Mesenteric fat pad (tissue), 1 donor: Measurements from ENCODE around the gene ARHGAP44. TPM values are rescaled to one million over a fixed set of nuclear protein-coding genes. Genes with fewer than 3 reads are reported as not detected.

Experiments
- DNase-seq: peaks from one replicate; pipeline ENCODE4 v3.0.0-alpha.2; 2020; ENCODE audit warnings: low spot score
- long read RNA-seq: library from polyadenylated mRNA; unstranded; transcript quantifications from one replicate; pipeline ENCODE4 v2.0.0, GENCODE V29; 2020
- total RNA-seq: library from RNA; stranded (reverse); fragmentation: NEBNext Ultra II Directional; extraction: Animal tissue kit (Norgen Biotek cat#: 25700); gene quantifications from one replicate; pipeline ENCODE4 v1.2.1, GENCODE V29; 2021
- donor health status: DM: yes; HTN: yes; CAD: no.

The ARHGAP44 gene
- 4.1 TPM for total RNA-seq
- long read RNA-seq, full-length matches to known transcripts = 8 of 12 reads
- long read RNA-seq, partial matches to known transcripts = 3 of 12 reads
- long read RNA-seq, other reads (novel, unspliced or antisense) = 1 of 12 reads

- DNase-seq = peak; percentile 91
Measured at GRCh38 chr17:12789481-12790248, at the start of gene ARHGAP44. ARHGAP44 (plus strand) TSS chr17:12789498; CDS start chr17:12789839, 341 bp downstream.

GRCh38 chr17:12739500-12739899, 49.8 kb upstream of the ARHGAP44 start:
- DNase-seq = no peak

- no peak for DNase-seq
Measured at GRCh38 chr17:12743046-12743445, 46.3 kb upstream of the ARHGAP44 start.

- no peak for DNase-seq
Measured at GRCh38 chr17:12744298-12744697, 45.0 kb upstream of the ARHGAP44 start.

GRCh38 chr17:12744786-12745185, 44.5 kb upstream of the ARHGAP44 start:
- no peak for DNase-seq

- DNase-seq = no peak
Measured at GRCh38 chr17:12745486-12745885, 43.8 kb upstream of the ARHGAP44 start.

GRCh38 chr17:12756786-12757185, 32.5 kb upstream of the ARHGAP44 start:
- no peak for DNase-seq

- DNase-seq = no peak
Measured at GRCh38 chr17:12759090-12759489, 30.2 kb upstream of the ARHGAP44 start.

- no peak for DNase-seq
Measured at GRCh38 chr17:12765548-12765947, 23.8 kb upstream of the ARHGAP44 start.

GRCh38 chr17:12768255-12768654, 21.0 kb upstream of the ARHGAP44 start:
- no peak for DNase-seq

- DNase-seq = no peak
Measured at GRCh38 chr17:12769981-12770380, 19.3 kb upstream of the ARHGAP44 start.

GRCh38 chr17:12773153-12773552, 16.1 kb upstream of the ARHGAP44 start:
- DNase-seq = no peak

- no peak for DNase-seq
Measured at GRCh38 chr17:12789075-12789480, 220 bp upstream of the ARHGAP44 start.

GRCh38 chr17:12790249-12791106, 1.2 kb downstream of the ARHGAP44 start:
- no peak for DNase-seq

- DNase-seq = no peak
Measured at GRCh38 chr17:12794919-12795532, 5.7 kb downstream of the ARHGAP44 start.

- DNase-seq = no peak
Measured at GRCh38 chr17:12800855-12801365, 11.6 kb downstream of the ARHGAP44 start.

GRCh38 chr17:12806630-12807029, 17.3 kb downstream of the ARHGAP44 start:
- no peak for DNase-seq

- DNase-seq = no peak
Measured at GRCh38 chr17:12808723-12809122, 19.4 kb downstream of the ARHGAP44 start.

GRCh38 chr17:12812877-12813276, 23.6 kb downstream of the ARHGAP44 start:
- DNase-seq = no peak

GRCh38 chr17:12813664-12814063, 24.4 kb downstream of the ARHGAP44 start:
- DNase-seq = no peak

GRCh38 chr17:12814718-12815117, 25.4 kb downstream of the ARHGAP44 start:
- DNase-seq = no peak
